Neuron (in vitro differentiated cells): ENCODE results near the gene EPHA6.
"Not testable (repeated sequence)": the region's sequence is repeated elsewhere in the genome, so short reads cannot be mapped to it uniquely, and the experiment has no call there.

Experiments
- H2AFZ ChIP-seq: one replicate; pipeline ENCODE4 v1.6.1; 2013; ENCODE audit warnings: low read depth, mild to moderate bottlenecking, inconsistent platforms, low read length, moderate library complexity
- H3K27me3 ChIP-seq: one replicate; pipeline ENCODE4 v1.6.1; 2013; ENCODE audit warnings: low read length; ENCODE audit not compliant: insufficient read depth
- H3K36me3 ChIP-seq: one replicate; pipeline ENCODE4 v1.6.1; 2013; ENCODE audit warnings: low read length; ENCODE audit not compliant: insufficient read depth
- H3K4me1 ChIP-seq: one replicate; pipeline ENCODE4 v1.6.1; 2013; ENCODE audit warnings: low read length; ENCODE audit not compliant: insufficient read depth
- H3K4me3 ChIP-seq: 2 replicates; pipeline ENCODE4 v1.5.1; 2013; ENCODE audit warnings: mild to moderate bottlenecking, low read length, moderate library complexity
- H3K9me3 ChIP-seq: one replicate; pipeline ENCODE4 v1.6.1; 2013; ENCODE audit warnings: low read length

EPHA6 gene

DNA sequence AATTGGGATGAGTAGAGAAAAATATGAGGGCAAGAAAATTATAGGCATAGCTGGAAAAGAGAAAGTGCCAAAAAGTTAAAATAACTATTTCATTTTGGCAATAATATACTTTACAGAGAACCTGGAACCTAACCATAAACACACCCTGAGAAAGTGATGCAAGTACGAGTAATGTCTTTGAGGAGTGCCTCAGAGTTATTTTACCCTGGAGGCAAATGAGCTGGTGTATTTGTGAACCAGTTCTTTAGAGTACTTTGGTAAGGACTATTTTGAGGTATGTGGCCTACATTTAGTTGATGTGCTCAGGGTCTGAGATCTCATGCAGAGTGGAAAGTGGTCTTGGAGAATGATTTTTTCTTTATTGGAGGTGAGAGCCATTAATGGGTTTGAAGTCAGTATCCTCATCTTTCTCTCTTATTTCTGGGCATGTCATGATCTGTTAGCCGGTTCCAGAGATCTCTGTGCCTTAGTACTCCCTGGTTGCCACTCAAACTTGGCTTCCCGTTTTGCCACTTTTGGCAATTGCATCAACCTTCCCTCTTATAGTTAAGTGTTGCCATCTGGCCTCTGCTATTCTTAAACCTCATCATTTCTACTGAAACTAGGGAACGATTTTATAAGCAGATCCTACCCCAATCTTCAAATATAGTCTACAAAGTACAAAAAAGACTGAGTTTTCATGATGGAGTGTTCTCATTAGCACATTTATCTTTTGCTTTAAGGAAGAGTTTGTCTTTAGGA lies 145.7 kb downstream of the EPHA6 start:
- no peaks in the 10 kb centered on the region for H3K27me3 ChIP-seq
- H3K9me3 ChIP-seq = no peaks in the 10 kb centered on the region
- no peak overlapping the region for H3K4me3 ChIP-seq
- H3K4me1 ChIP-seq = peaks cover 2% of the 10 kb centered on the region
- H3K36me3 ChIP-seq = no peaks in the 10 kb centered on the region
- no peak overlapping the region for H2AFZ ChIP-seq

DNA sequence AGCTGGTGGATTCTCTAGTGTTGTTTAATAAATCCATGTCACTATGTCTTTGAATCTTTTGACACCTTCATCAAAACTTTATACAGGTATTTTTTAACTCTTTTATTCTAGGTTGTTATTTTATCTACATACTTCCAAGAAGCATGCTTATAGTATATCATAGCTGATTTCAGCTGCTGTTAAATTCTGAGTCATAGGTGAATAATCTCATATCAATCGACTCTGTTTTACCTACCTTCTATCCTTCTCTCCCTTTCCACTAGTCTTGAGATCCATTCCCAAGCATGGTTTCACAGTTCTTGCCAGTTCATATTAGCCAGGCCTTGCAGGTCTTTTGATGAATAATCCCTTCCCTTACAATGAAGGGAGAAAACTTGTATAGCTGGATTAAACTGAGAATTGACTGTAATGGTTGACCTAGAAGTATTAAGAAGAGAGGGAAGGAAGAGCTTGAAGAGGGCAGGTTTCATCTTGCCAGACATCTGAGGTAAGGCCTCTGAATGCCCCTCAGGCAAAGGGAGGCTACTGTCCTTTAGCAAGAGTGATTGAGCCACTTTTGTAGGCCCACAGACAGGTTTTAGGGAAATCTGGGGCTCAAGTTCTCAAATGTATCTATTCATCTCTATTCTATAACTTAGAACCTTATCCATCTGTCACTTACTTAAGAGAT lies 146.4 kb downstream of the EPHA6 start:
- no peaks in the 10 kb centered on the region for H3K9me3 ChIP-seq
- H3K36me3 ChIP-seq = no peaks in the 10 kb centered on the region
- no peak overlapping the region for H3K4me3 ChIP-seq
- peaks cover 2% of the 10 kb centered on the region for H3K4me1 ChIP-seq
- H2AFZ ChIP-seq = no peak overlapping the region
- H3K27me3 ChIP-seq = no peaks in the 10 kb centered on the region

DNA sequence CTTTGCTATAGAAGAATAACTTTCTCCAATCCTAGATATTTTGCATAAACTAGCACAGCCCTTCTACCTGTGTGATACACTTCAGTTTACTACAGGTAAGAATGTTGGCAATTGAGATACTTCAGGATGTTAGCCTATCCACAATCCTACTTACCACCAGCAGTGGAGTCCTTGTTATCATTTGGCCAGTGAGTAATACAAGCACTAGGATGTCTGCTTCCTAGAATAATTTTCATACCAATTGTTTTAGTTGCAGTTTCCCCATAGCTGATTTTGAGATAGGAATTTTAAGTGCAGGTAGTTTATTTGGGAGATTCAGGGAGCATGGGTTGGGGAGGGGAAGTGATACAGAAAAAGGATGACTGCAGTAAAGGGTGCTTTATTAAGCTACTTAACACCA lies 147.2 kb downstream of the EPHA6 start:
- H3K9me3 ChIP-seq = no peaks in the 10 kb centered on the region
- no peaks in the 10 kb centered on the region for H3K27me3 ChIP-seq
- H3K4me1 ChIP-seq = no peaks in the 10 kb centered on the region
- no peak overlapping the region for H3K4me3 ChIP-seq
- H2AFZ ChIP-seq = no peak overlapping the region
- H3K36me3 ChIP-seq = no peaks in the 10 kb centered on the region

DNA sequence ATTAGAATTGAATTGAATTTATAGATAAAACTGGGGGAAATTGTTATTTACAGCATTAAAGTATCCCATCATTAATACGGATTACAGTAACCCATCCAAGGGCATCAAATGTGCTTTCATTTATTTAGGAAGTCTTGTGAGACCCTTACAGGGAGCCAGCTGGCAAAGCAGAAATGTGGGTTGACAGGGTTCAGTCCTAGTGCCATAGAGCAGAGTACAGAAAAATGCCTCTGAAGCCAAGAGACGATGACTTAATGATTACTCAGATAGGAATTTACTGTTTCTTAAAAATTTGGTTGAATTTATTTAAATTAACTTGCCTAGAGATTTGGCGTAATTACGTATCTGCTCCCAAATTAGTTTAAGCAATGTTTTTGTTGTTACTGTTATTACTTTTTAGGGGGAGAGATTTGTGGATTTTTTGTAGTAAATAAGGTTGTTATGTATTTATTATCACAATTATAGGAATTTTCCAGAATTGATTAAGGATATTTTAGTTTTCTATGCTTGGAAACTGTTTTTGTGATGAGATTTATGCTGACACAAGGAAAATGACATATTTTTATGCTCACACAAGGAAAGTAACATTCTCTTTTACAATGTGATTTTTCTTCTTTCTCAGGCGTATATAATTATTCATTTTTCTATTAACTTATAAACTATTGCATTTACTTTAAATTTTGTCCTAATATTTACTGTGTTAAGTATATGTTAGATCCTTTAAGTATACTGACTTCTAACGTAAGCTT lies 152.0 kb downstream of the EPHA6 start:
- Histone ChIP-seq H3K27me3 (no peaks in the 10 kb centered on the region), H3K9me3 (no peaks in the 10 kb centered on the region), H2AFZ (no peak overlapping the region), H3K4me1 (no peaks in the 10 kb centered on the region), H3K4me3 (no peak overlapping the region), H3K36me3 (no peaks in the 10 kb centered on the region)

DNA sequence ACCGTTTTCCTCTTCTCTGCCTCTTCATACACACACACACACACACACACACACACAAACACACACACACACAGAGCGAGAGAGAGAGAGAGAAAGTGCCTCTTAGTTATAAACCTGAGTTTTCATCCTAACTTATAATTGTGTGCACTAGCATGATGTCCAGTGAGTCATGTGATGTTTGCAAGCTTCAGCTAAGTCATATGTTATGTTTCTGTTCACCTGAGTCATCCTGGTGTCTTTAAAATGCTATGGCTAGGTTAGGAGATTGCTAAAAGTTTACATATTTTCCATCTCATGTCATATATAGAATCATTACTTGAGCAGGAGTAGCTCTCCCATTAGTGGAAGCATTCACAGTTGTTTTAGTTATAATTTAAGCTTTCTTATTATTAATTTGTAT lies 155.8 kb downstream of the EPHA6 start:
- Histone ChIP-seq H2AFZ (no peak overlapping the region), H3K27me3 (no peaks in the 10 kb centered on the region), H3K4me3 (no peak overlapping the region), H3K36me3 (no peaks in the 10 kb centered on the region), H3K9me3 (no peaks in the 10 kb centered on the region), H3K4me1 (no peaks in the 10 kb centered on the region)

DNA sequence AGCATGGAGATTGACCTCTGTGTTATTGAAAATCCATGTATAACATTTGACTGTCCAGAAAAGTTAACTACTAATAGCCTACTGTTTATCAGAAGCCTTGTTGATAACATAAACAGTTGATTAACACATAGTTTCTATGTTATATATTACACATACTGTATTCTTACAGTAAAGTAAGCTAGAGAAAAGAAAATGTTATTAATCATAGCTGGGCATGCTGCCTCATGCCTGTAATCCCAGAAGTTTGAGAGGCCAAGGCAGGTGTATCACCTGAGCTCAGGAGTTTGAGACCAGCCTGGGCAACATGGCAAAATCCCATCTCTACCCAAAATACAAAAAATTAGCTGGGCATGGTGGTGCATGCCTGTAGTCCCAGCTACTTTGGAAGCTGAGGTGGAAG lies 163.3 kb downstream of the EPHA6 start:
- Histone ChIP-seq H3K9me3 (no peaks in the 10 kb centered on the region), H3K27me3 (no peaks in the 10 kb centered on the region), H3K36me3 (no peaks in the 10 kb centered on the region), H3K4me1 (no peaks in the 10 kb centered on the region), H3K4me3 (no peak overlapping the region), H2AFZ (no peak overlapping the region)

DNA sequence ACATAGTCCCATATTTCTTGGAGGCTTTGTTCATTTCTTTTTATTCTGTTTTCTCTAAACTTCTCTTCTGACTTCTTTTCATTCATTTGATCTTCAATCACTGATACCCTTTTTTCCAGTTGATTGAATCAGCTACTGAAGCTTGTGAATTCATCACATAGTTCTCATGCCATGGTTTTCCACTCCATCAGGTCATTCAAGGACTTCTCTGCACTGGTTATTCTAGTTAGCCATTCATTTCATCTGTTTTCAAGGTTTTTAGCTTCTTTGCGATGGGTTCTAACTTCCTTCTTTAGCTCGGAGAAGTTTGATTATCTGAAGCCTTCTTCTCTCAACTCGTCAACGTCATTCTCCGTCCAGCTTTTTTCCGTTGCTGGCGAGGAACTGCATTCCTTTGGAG lies 169.3 kb downstream of the EPHA6 start:
- H3K27me3 ChIP-seq, H2AFZ ChIP-seq, H3K9me3 ChIP-seq, H3K4me3 ChIP-seq, H3K36me3 ChIP-seq, H3K4me1 ChIP-seq: not testable (repeated sequence)

DNA sequence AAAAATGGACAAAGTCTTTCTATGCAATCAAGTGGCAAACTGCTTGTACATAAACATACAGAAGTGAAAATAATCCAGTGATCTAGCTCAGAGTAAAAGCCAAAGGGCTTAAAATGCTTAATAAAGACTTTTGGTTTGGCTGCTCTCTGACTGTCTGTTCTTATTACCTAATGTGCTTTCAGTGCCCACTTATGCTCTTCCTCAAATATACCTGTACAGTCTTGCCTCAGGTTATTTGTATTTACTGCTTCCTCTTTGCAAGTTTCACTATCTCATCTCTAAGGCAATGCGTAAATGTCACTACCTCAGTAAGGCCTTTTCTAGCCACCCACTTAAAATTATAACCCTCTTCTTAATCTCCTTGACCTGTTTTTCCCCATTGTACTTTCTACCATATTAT lies 171.8 kb downstream of the EPHA6 start:
- Histone ChIP-seq H3K4me1 (no peaks in the 10 kb centered on the region), H3K36me3 (no peaks in the 10 kb centered on the region), H2AFZ (no peak overlapping the region), H3K9me3 (no peaks in the 10 kb centered on the region), H3K4me3 (no peak overlapping the region), H3K27me3 (no peaks in the 10 kb centered on the region)

DNA sequence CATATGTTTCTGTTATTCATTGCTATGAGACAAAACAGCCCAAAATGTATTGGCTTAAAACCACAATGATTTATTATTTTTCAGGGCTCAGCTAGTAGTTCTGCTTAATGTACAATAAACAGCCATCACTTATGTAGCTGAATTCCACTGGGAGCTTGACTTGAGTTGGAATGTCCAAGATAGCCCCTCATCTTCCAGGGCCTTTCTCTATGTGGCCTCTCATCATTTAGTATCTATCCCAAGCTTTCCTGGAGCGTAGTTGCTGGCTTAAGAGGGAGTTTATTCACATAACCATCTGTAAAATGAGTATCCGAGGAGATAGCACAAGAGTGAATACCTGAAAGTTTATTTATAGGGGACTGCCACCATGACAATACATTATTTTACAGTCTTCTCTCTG lies 176.8 kb downstream of the EPHA6 start:
- Histone ChIP-seq H3K4me1 (no peaks in the 10 kb centered on the region), H3K27me3 (no peaks in the 10 kb centered on the region), H3K9me3 (no peaks in the 10 kb centered on the region), H3K36me3 (no peaks in the 10 kb centered on the region), H2AFZ (no peak overlapping the region), H3K4me3 (no peak overlapping the region)

DNA sequence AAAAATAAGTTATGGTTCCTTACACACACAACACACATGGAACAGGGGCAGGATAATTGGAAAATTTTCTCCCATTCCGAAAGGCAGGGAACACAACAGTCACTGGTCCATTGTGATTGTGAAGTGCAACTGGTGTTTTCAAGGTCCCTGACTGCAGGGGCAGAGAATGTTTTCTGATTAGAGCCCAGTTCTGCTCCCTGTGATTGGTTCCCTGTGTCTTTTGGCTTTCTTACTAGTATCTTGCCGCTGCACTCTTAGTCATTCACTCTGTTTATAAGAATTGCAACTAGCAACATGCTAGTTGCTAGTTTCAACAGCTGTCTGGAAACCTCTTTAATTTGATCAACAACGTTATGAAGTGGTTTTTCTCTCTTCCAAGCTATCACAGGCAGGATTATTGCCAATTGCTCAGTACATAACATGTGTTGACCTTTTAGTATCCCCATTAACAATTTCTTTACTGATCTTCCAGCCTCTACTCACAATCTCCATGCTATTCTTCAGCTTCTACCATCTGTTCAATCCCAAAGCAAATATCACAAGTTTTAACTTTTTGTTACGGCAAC lies 177.5 kb downstream of the EPHA6 start:
- Histone ChIP-seq H3K4me1 (no peaks in the 10 kb centered on the region), H3K27me3 (no peaks in the 10 kb centered on the region), H2AFZ (no peak overlapping the region), H3K36me3 (no peaks in the 10 kb centered on the region), H3K4me3 (no peak overlapping the region), H3K9me3 (no peaks in the 10 kb centered on the region)

DNA sequence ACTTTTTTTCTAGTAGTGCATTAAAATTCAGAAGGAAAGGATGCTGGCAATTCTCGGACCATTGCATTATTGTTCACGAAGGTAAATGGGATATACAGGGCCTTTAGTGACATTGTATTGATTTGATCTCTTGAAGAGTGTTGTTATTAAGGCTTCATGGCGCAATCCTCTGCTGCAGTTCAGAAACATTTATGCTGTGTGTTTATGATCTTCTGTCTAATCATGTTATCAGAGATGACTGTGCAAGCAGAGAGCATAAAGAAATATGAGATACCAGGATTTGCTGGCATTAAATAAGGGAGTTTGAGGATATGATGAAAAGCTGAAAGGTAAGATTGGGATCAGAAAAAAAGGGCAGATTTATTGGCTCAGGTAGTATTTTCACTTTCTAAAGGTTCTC lies 180.6 kb downstream of the EPHA6 start:
- H3K27me3 ChIP-seq = no peaks in the 10 kb centered on the region
- H3K9me3 ChIP-seq = no peaks in the 10 kb centered on the region
- no peak overlapping the region for H3K4me3 ChIP-seq
- H3K4me1 ChIP-seq = no peaks in the 10 kb centered on the region
- H2AFZ ChIP-seq = no peak overlapping the region
- H3K36me3 ChIP-seq = no peaks in the 10 kb centered on the region

DNA sequence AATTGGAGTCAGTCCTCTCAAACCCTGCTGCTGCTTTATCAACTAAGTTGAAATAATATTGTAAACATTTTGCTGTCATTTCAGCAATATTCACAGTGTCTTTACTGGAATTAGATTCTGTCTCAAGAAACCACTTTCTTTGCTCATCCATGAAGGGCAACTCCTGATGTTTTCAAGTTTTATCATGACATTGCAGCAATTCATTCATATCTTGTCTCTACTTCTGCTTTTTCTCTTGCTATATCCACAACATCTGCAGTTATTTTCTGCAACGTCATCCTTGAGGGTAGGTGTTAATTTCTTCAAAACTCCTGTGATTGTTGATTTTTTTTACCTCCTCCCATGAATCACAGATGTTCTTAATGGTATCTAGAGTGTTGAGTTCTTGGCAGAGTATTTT lies 181.6 kb downstream of the EPHA6 start:
- Histone ChIP-seq H3K36me3 (no peaks in the 10 kb centered on the region), H3K27me3 (no peaks in the 10 kb centered on the region)

DNA sequence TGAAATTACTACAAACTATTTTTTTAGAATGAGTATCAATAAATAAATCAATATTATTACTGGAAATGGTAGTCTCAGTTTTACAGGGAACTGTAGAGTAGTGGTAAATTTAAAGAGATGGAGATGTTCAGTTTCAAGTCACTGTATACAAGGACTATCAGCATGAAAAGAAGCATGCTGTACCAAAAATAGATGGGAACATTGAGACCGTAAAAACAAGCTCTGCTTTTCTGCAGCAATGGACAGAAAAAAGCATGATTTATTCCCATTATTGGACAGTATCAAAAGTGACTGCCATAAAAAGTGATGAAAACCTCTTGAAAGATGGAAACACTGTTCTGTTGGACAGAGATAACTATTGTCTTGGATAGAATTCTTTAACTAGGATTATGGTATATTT lies 187.2 kb downstream of the EPHA6 start:
- no peak overlapping the region for H2AFZ ChIP-seq
- no peaks in the 10 kb centered on the region for H3K36me3 ChIP-seq
- H3K4me1 ChIP-seq = no peaks in the 10 kb centered on the region
- H3K27me3 ChIP-seq = no peaks in the 10 kb centered on the region
- no peaks in the 10 kb centered on the region for H3K9me3 ChIP-seq
- no peak overlapping the region for H3K4me3 ChIP-seq

More for the DNA sequence above, 181.6 kb downstream of the EPHA6 start:
- no peak overlapping the region for H3K4me3 ChIP-seq
- H2AFZ ChIP-seq = no peak overlapping the region
- no peaks in the 10 kb centered on the region for H3K4me1 ChIP-seq
- no peaks in the 10 kb centered on the region for H3K9me3 ChIP-seq
